K562 (cell line): ENCODE measurements around the gene SAP30BP. TPM values are rescaled to one million over a fixed set of nuclear protein-coding genes. Genes with fewer than 3 reads are reported as not detected.

Experiments used
- CBX8 ChIP-seq: fragments of 200-600 bp; sonication (generic); IDR thresholded peaks from 2 replicates; pipeline ENCODE4 v1.6.1; 2012; ENCODE audit warnings: borderline replicate concordance, mixed run types, low read depth, mild to moderate bottlenecking, moderate library complexity, mixed read lengths, low read length, control low read depth, inconsistent platforms; ENCODE audit not compliant: poor library complexity, severe bottlenecking; ENCODE audit errors: extremely low read depth
- EP300 ChIP-seq: IDR thresholded peaks from 2 replicates; pipeline ENCODE4 v1.6.1; 2012; ENCODE audit warnings: low read length, improper control_type of control experiment
- ETV6 ChIP-seq, 3 experiments: fragments of 150-350 bp in 1 of 3; sonication (generic) in 1 of 3; formaldehyde crosslinking in 1 of 3; IDR thresholded peaks; 2 replicates each; pipeline versions ENCODE4 v1.6.1 to v1.8.0; 2014 to 2022; ENCODE audit warnings: borderline replicate concordance in 2 of 3, low read depth in 2 of 3, antibody characterized with exemption in 1 of 3, low read length in 1 of 3, mild to moderate bottlenecking in 1 of 3, missing genetic modification reagents in 1 of 3
- KDM5B ChIP-seq: fragments of 200-600 bp; sonication (generic); IDR thresholded peaks from 2 replicates; pipeline ENCODE4 v1.6.1; 2012; ENCODE audit warnings: low read depth, mild to moderate bottlenecking, moderate library complexity, low read length, control low read depth, inconsistent platforms; ENCODE audit not compliant: insufficient replicate concordance
- MXI1 ChIP-seq: IDR thresholded peaks from 2 replicates; pipeline ENCODE4 v1.6.1; 2011; ENCODE audit warnings: low read depth, mild to moderate bottlenecking, improper control_type of control experiment, low read length
- NFIC ChIP-seq: fragments of 450-650 bp; IDR thresholded peaks from 2 replicates; pipeline ENCODE4 v1.6.1; 2017; ENCODE audit warnings: mild to moderate bottlenecking, inconsistent platforms
- NFYB ChIP-seq: IDR thresholded peaks from 2 replicates; pipeline ENCODE4 v1.6.1; 2011; ENCODE audit warnings: mild to moderate bottlenecking, moderate library complexity; ENCODE audit not compliant: insufficient read length; ENCODE audit errors: extremely low read depth
- POLR2AphosphoS2 ChIP-seq: IDR thresholded peaks from 2 replicates; pipeline ENCODE4 v1.6.1; 2012; ENCODE audit warnings: low read length, improper control_type of control experiment
- PTBP1 ChIP-seq: fragments of 200-400 bp; formaldehyde crosslinking; IDR thresholded peaks from 2 replicates; pipeline ENCODE4 v1.6.1; 2017; ENCODE audit warnings: low read depth, low read length
- SIN3A ChIP-seq, 2 experiments: fragments of 150-350 bp in 1 of 2; IDR thresholded peaks; 2 replicates each; pipeline ENCODE4 v1.6.1; 2011 to 2016; ENCODE audit warnings: borderline replicate concordance in 2 of 2, low read depth in 2 of 2, low read length in 2 of 2, mild to moderate bottlenecking in 2 of 2, moderate library complexity in 2 of 2; ENCODE audit not compliant: control insufficient read depth in 1 of 2
- SREBF2 ChIP-seq: sonication (generic); formaldehyde crosslinking; IDR thresholded peaks from 2 replicates; pipeline ENCODE4 v1.4.0; 2020; ENCODE audit warnings: mild to moderate bottlenecking, missing genetic modification reagents
- TFAM ChIP-seq: fragments of 250-450 bp; sonication (Bioruptor Pico); conservative IDR thresholded peaks from 2 replicates; pipeline ENCODE4 v1.5.0; 2021; ENCODE audit warnings: mild to moderate bottlenecking, moderate library complexity
- U2AF1 ChIP-seq: fragments of 200-400 bp; formaldehyde crosslinking; optimal IDR thresholded peaks from 2 replicates; pipeline ENCODE3; 2017; ENCODE audit warnings: mild to moderate bottlenecking, low read depth, low read length, moderate library complexity
- ZC3H4 ChIP-seq: sonication (generic); formaldehyde crosslinking; IDR thresholded peaks from 2 replicates; pipeline ENCODE4 v1.9.0; 2021; ENCODE audit warnings: missing genetic modification reagents, borderline replicate concordance
- ZKSCAN1 ChIP-seq: fragments of 150-350 bp; IDR thresholded peaks from 2 replicates; pipeline ENCODE4 v1.6.1; 2016; ENCODE audit warnings: low read depth, low read length
- ZKSCAN8 ChIP-seq: fragments of 200-800 bp; sonication (Bioruptor generic); IDR thresholded peaks from 2 replicates; pipeline ENCODE4 v1.6.1; 2016; ENCODE audit warnings: missing genetic modification characterization, missing compliant biosample characterization
- ZNF140 ChIP-seq: fragments of 250-450 bp; sonication (Bioruptor Pico); IDR thresholded peaks from 2 replicates; pipeline ENCODE4 v1.8.0; 2021; ENCODE audit warnings: moderate library complexity, mild to moderate bottlenecking, inconsistent platforms
- ZNF507 ChIP-seq: conservative IDR thresholded peaks from 2 replicates; pipeline ENCODE4 v1.6.1; 2017; ENCODE audit warnings: missing genetic modification characterization, missing compliant biosample characterization
- ZNF551 ChIP-seq: fragments of 250-450 bp; sonication (Bioruptor Pico); IDR thresholded peaks from 2 replicates; pipeline ENCODE4 v1.5.0; 2021; ENCODE audit warnings: mild to moderate bottlenecking, moderate library complexity
- ZNF57 ChIP-seq: fragments of 450-650 bp; formaldehyde crosslinking; IDR thresholded peaks from 2 replicates; pipeline ENCODE4 v1.4.0; 2020; ENCODE audit warnings: mild to moderate bottlenecking, moderate library complexity
- ZNF699 ChIP-seq: fragments of 250-450 bp; sonication (Bioruptor Pico); IDR thresholded peaks from 2 replicates; pipeline ENCODE4 v1.8.0; 2021; ENCODE audit warnings: mild to moderate bottlenecking, moderate library complexity; ENCODE audit not compliant: insufficient replicate concordance
- polyA plus RNA-seq, 8 experiments: library from polyadenylated mRNA; depleted of rRNA in 4 of 8; stranded (reverse) in 5 of 8; unstranded in 3 of 8; fragments of >200 nt; fragmentation: Nextera tagmentation in 2 of 8; fragmentation: Illumina TruSeq in 1 of 8; extraction: Ambion mirVana in 2 of 8; extraction: Trizol in 1 of 8; gene quantifications; 2 replicates each; pipeline versions ENCODE4 v1.2.1 to v1.2.3, GENCODE V29; 2011 to 2014; ENCODE audit warnings: inconsistent platforms in 1 of 8, missing spikeins in 1 of 8
- total RNA-seq, 7 experiments: library from RNA; depleted of rRNA in 6 of 7; stranded (reverse); fragments of >200 nt in 6 of 7; fragmentation: Illumina TruSeq in 2 of 7; extraction: Trizol in 2 of 7; gene quantifications; 2 replicates each; pipeline versions ENCODE4 v1.2.1 to v1.2.3, GENCODE V29; 2011 to 2021; ENCODE audit warnings: low replicate concordance in 1 of 7
- TF ChIP-seq, protein P1 (sequence below), 2 experiments: fragments of 150-350 bp in 1 of 2; IDR thresholded peaks; 2 replicates each; pipeline ENCODE4 v1.6.1; 2012 to 2016; ENCODE audit warnings: low read depth in 2 of 2, low read length in 2 of 2, mild to moderate bottlenecking in 1 of 2, moderate library complexity in 1 of 2
- TF ChIP-seq, protein P2 (sequence below): sonication (generic); formaldehyde crosslinking; IDR thresholded peaks from 2 replicates; pipeline ENCODE4 v1.8.1; 2023; ENCODE audit warnings: mild to moderate bottlenecking, missing genetic modification reagents, moderate library complexity

The SAP30BP gene
- total and polyA plus RNA-seq, 9 of the 15 experiments (the other 6 are each of a cell fraction or from before 2014, with no cell fraction given) = 45.3 to 154 (median 71.7) TPM

DNA sequence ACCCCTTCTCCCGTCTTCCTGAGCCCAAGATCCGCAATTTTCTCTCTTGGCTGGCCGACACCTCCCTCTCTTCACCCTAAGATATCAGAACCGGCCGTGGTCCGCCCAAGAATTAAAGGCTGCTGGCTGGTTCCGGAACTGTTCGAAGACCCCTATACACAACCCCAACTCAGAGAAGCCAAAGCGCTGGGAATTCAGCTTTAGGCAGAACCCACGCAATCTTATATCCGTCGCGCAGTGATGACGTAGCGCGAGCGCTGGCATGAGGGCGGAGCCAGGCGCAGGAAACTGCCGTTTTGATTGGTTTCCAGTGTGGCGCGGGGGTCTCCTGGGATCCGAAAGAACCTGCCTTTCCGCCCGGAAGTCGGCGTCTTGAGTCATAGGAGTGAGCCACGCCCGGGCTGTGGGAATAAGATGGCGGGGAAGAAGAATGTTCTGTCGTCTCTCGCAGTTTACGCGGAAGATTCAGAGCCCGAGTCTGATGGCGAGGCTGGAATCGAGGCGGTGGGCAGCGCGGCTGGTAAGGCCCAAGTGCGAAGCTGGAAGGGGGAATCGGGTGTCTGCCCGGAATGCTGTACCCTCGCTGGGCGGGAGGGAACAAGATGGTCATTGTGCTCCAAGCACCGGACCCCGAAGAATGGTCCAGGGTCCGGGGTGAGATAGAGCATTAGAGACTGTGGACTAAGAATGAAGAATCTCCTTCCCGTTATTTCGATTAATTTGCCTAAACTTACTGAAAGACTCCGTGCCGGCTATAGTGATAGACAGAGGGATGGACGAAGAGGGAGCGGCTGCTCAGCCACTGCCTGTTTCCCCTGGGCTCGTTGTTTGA is at the start of gene SAP30BP, which contains the start of gene RECQL5 (continued):
- TF ChIP-seq, protein P1, sequence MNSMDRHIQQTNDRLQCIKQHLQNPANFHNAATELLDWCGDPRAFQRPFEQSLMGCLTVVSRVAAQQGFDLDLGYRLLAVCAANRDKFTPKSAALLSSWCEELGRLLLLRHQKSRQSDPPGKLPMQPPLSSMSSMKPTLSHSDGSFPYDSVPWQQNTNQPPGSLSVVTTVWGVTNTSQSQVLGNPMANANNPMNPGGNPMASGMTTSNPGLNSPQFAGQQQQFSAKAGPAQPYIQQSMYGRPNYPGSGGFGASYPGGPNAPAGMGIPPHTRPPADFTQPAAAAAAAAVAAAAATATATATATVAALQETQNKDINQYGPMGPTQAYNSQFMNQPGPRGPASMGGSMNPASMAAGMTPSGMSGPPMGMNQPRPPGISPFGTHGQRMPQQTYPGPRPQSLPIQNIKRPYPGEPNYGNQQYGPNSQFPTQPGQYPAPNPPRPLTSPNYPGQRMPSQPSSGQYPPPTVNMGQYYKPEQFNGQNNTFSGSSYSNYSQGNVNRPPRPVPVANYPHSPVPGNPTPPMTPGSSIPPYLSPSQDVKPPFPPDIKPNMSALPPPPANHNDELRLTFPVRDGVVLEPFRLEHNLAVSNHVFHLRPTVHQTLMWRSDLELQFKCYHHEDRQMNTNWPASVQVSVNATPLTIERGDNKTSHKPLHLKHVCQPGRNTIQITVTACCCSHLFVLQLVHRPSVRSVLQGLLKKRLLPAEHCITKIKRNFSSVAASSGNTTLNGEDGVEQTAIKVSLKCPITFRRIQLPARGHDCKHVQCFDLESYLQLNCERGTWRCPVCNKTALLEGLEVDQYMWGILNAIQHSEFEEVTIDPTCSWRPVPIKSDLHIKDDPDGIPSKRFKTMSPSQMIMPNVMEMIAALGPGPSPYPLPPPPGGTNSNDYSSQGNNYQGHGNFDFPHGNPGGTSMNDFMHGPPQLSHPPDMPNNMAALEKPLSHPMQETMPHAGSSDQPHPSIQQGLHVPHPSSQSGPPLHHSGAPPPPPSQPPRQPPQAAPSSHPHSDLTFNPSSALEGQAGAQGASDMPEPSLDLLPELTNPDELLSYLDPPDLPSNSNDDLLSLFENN (IDR thresholded peaks at IDR 0.05; ENCODE audit: low read depth in 2 of 2, low read length in 2 of 2) = no peak
- TF ChIP-seq ZNF140 (CRISPR knock-in tag) (no peak), NFYB (peak; percentile 19), KDM5B (peak; percentile 72), ZNF507 (tag) (no peak), POLR2AphosphoS2 (no peak), PTBP1 (no peak), SREBF2 (CRISPR knock-in tag) (no peak), ZNF57 (no peak), U2AF1 (no peak), CBX8 (no peak), ZKSCAN8 (no peak), EP300 (no peak), SIN3A (IDR thresholded peaks at IDR 0.05; ENCODE audit: borderline replicate concordance in 2 of 2, control insufficient read depth in 1 of 2, low read depth in 2 of 2, low read length in 2 of 2) (peak; percentile 81 to 95; a peak in 2 of 4 replicates), NFIC (no peak), MXI1 (0 out of 2 replicates have a peak, but pooled peaks have one; percentile 25), TFAM (no peak), ZNF551 (CRISPR knock-in tag) (no peak), ZKSCAN1 (peak; percentile 64; the same call in 1 of the 2 replicates), ZC3H4 (CRISPR knock-in tag) (no peak), ETV6 (IDR thresholded peaks at IDR 0.05; ENCODE audit: borderline replicate concordance in 1 of 2, low read depth in 2 of 2, low read length in 1 of 2) (no peak), ETV6 (CRISPR knock-in tag; IDR thresholded peaks at IDR 0.05; ENCODE audit: borderline replicate concordance) (no peak), ZNF699 (no peak)
- TF ChIP-seq, protein P2, sequence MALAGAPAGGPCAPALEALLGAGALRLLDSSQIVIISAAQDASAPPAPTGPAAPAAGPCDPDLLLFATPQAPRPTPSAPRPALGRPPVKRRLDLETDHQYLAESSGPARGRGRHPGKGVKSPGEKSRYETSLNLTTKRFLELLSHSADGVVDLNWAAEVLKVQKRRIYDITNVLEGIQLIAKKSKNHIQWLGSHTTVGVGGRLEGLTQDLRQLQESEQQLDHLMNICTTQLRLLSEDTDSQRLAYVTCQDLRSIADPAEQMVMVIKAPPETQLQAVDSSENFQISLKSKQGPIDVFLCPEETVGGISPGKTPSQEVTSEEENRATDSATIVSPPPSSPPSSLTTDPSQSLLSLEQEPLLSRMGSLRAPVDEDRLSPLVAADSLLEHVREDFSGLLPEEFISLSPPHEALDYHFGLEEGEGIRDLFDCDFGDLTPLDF (CRISPR knock-in tag) = peak; percentile 47
